ENCODE results near the gene ATP8A2.

DNA sequence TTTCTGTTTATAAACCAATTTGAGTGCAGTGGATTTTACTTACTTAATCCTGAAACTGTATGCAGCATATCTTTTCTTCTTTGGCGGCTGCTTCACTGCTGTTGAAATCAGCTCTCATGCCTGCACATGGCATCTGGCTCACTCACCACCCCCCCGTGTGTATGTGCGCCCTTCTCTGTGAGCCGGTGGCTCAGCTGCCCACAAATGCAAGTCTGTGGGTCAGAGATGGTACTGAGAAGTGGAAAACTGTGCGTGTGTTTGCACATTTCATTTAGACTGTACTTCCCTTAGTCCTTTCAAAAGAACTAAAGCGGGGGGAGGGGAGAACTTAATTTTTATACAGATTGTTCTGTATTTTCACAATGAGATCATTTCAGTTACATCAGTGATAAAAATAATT, 372.4 kb downstream of the ATP8A2 start:
- TF ChIP-seq, protein P1, sequence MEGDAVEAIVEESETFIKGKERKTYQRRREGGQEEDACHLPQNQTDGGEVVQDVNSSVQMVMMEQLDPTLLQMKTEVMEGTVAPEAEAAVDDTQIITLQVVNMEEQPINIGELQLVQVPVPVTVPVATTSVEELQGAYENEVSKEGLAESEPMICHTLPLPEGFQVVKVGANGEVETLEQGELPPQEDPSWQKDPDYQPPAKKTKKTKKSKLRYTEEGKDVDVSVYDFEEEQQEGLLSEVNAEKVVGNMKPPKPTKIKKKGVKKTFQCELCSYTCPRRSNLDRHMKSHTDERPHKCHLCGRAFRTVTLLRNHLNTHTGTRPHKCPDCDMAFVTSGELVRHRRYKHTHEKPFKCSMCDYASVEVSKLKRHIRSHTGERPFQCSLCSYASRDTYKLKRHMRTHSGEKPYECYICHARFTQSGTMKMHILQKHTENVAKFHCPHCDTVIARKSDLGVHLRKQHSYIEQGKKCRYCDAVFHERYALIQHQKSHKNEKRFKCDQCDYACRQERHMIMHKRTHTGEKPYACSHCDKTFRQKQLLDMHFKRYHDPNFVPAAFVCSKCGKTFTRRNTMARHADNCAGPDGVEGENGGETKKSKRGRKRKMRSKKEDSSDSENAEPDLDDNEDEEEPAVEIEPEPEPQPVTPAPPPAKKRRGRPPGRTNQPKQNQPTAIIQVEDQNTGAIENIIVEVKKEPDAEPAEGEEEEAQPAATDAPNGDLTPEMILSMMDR (IDR thresholded peaks at IDR 0.05; ENCODE audit: insufficient read depth, low read depth, low read length), result no peak
- no peak for TF ChIP-seq EZH2 (IDR thresholded peaks at IDR 0.05; ENCODE audit: insufficient read depth, low read length)

All from astrocyte (in vitro differentiated cells and primary cell).